NCI-H1417 (cell line): Measurements from ENCODE around the gene TRAPPC3.
"Not testable (repeated sequence)": the region's sequence is repeated elsewhere in the genome, so short reads cannot be mapped to it uniquely, and the experiment has no call there.

ENCODE experiments used
- DNase-seq, 3 experiments: peaks; one replicate each; lab custom pipeline; 2025; lab: John Stamatoyannopoulos, UW

TRAPPC3 gene

GRCh38 chr1:36149237-36149972, at the start of gene TRAPPC3:
Gene TRAPPC3, minus strand, starts transcription at chr1:36149486. Its CDS starts 108 bp downstream, at chr1:36149378.
- DNase-seq = peak; percentile 98 to 99 (median 99)

GRCh38 chr1:36198641-36199040, 49.4 kb upstream of the TRAPPC3 start:
- DNase-seq = no peak

GRCh38 chr1:36196805-36197204, 47.5 kb upstream of the TRAPPC3 start:
- not testable (repeated sequence) for DNase-seq

GRCh38 chr1:36187800-36188593, 38.7 kb upstream of the TRAPPC3 start:
- peak; percentile 73 to 92 (median 87) for DNase-seq

GRCh38 chr1:36183309-36183856, 34.1 kb upstream of the TRAPPC3 start:
- no peak for DNase-seq

- DNase-seq = peak in 2 of 3 experiments; percentile 19 to 42
Measured at GRCh38 chr1:36182734-36183133, 33.4 kb upstream of the TRAPPC3 start.

GRCh38 chr1:36179220-36179600, 29.9 kb upstream of the TRAPPC3 start:
- no peak for DNase-seq

- no peak for DNase-seq
Measured at GRCh38 chr1:36178471-36179219, 29.4 kb upstream of the TRAPPC3 start.

GRCh38 chr1:36177589-36178431, 28.5 kb upstream of the TRAPPC3 start:
- no peak for DNase-seq

- no peak for DNase-seq
Measured at GRCh38 chr1:36176106-36176949, 27.0 kb upstream of the TRAPPC3 start.

- peak; percentile 23 to 81 (median 80) for DNase-seq
Measured at GRCh38 chr1:36175137-36176095, 26.1 kb upstream of the TRAPPC3 start.

GRCh38 chr1:36174713-36175112, 25.4 kb upstream of the TRAPPC3 start:
- peak; percentile 33 to 89 (median 80) for DNase-seq

GRCh38 chr1:36172983-36173382, 23.7 kb upstream of the TRAPPC3 start:
- no peak for DNase-seq

- no peak for DNase-seq
Measured at GRCh38 chr1:36172017-36172747, 22.9 kb upstream of the TRAPPC3 start.

GRCh38 chr1:36170643-36171412, 21.5 kb upstream of the TRAPPC3 start:
- no peak for DNase-seq

- no peak for DNase-seq
Measured at GRCh38 chr1:36168514-36168913, 19.2 kb upstream of the TRAPPC3 start.
